DND-41 (cell line): Measurements from ENCODE around the gene GREB1.

Experiments used
- EZH2 ChIP-seq: IDR thresholded peaks from 3 replicates; pipeline ENCODE4 v1.6.1; 2012; ENCODE audit warnings: borderline replicate concordance, low read depth, mild to moderate bottlenecking, moderate library complexity, low read length, inconsistent platforms; ENCODE audit not compliant: severe bottlenecking
- TF ChIP-seq, protein P1 (sequence below): IDR thresholded peaks from 2 replicates; pipeline ENCODE4 v1.5.1; 2012; ENCODE audit warnings: borderline replicate concordance, low read length, moderate library complexity, mild to moderate bottlenecking; ENCODE audit not compliant: poor library complexity, severe bottlenecking; ENCODE audit errors: extremely low read depth

DNA sequence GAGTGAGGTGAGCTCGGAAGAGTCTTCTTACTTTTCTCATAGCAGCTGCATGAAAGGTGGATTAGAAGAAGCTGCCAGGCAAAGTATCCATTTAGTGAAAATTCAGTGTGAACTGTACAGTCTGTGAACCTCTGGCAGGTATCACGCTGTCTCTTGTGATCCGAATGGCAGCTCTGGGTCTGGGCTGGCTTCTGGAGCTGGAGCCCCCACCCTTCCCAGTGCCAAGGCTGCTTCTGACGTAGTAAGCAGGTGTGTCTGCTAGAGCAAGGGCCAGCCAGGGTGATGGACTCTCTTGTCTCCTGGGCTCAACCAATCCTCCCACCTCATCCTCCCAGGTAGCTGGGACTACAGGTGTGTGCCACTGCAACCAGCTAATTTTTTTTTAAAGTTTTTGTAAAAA, 150.1 kb downstream of the GREB1 start:
- TF ChIP-seq, protein P1, sequence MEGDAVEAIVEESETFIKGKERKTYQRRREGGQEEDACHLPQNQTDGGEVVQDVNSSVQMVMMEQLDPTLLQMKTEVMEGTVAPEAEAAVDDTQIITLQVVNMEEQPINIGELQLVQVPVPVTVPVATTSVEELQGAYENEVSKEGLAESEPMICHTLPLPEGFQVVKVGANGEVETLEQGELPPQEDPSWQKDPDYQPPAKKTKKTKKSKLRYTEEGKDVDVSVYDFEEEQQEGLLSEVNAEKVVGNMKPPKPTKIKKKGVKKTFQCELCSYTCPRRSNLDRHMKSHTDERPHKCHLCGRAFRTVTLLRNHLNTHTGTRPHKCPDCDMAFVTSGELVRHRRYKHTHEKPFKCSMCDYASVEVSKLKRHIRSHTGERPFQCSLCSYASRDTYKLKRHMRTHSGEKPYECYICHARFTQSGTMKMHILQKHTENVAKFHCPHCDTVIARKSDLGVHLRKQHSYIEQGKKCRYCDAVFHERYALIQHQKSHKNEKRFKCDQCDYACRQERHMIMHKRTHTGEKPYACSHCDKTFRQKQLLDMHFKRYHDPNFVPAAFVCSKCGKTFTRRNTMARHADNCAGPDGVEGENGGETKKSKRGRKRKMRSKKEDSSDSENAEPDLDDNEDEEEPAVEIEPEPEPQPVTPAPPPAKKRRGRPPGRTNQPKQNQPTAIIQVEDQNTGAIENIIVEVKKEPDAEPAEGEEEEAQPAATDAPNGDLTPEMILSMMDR: no peak
- TF ChIP-seq EZH2: no peak
